ENCODE measurements around the gene FBXO8. TPM values are rescaled to one million over a fixed set of nuclear protein-coding genes. Genes with fewer than 3 reads are reported as not detected.

FBXO8 gene
- total RNA-seq, 1 donor: 35.9 TPM

DNA sequence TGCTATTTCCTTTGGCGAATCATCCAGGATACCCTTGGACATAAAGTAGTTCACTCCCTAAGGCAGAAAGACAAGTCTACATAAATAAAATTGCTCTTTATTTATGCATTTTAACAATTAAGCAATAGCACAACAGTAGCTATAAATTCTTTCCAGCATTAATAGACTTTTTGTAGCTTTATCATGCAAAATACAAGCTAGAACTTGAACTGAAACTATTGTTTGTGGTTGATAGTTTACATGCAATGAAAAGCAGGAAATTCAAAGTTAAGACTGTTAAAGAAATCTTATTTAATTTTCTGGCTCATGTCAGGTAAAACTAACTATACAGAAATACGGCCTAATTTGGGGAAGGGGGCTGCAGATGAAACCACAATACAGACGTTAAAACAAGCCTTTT lies 42.3 kb downstream of the FBXO8 start:
- Histone ChIP-seq H3K9me3 (ENCODE audit: low read depth, low read length) (no peaks in the 10 kb centered on the region), H3K27me3 (ENCODE audit: insufficient read depth, low read length) (no peaks in the 10 kb centered on the region), H3K4me3 (ENCODE audit: low read length) (no peak overlapping the region), H3K4me1 (ENCODE audit: insufficient read depth, low read length) (no peaks in the 10 kb centered on the region)

DNA sequence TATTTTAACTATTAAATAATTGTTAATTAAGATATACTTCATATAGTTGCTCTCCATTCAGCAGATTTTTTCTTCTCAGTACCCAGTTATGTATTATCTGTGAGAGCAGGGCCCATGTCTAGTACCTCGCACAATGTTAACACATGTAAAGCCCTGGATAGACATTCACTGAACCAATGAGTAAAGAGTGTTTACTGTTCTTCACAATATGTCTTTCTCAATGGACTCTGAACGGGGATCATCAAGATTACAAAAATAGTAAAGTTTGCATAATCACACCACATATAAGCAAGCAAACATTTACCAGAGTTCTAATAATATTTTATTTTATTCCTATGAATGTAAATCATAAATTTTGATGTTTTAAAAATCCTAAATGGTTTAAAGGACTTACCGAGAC lies 47.1 kb downstream of the FBXO8 start:
- H3K27me3 ChIP-seq (ENCODE audit: insufficient read depth, low read length): no peaks in the 10 kb centered on the region
- no peaks in the 10 kb centered on the region for H3K4me1 ChIP-seq (ENCODE audit: insufficient read depth, low read length)
- H3K9me3 ChIP-seq (ENCODE audit: low read depth, low read length): no peaks in the 10 kb centered on the region
- H3K4me3 ChIP-seq (ENCODE audit: low read length): no peak overlapping the region

DNA sequence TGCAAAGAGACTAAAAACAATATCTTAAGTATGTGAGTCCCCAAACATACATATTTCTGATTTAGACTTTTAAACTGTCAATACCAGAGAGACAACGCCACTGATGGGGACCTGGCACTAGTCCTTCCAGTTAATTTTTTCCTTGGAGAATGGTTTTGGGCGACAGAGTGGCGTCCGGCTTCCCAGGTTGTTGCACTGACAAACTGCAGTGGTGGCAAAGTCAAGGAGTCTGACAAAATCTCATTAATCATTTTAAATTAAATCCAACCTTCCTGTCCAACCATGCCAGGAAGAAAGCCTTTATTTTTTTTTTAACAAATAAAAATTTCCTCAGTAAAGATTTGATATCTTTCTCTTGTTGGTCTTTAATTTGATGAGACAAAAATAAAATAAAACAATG lies 52.8 kb downstream of the FBXO8 start:
- Histone ChIP-seq H3K4me1 (ENCODE audit: insufficient read depth, low read length) (no peaks in the 10 kb centered on the region), H3K4me3 (ENCODE audit: low read length) (no peak overlapping the region), H3K27me3 (ENCODE audit: insufficient read depth, low read length) (peaks cover 18% of the 10 kb centered on the region), H3K9me3 (ENCODE audit: low read depth, low read length) (no peaks in the 10 kb centered on the region)

DNA sequence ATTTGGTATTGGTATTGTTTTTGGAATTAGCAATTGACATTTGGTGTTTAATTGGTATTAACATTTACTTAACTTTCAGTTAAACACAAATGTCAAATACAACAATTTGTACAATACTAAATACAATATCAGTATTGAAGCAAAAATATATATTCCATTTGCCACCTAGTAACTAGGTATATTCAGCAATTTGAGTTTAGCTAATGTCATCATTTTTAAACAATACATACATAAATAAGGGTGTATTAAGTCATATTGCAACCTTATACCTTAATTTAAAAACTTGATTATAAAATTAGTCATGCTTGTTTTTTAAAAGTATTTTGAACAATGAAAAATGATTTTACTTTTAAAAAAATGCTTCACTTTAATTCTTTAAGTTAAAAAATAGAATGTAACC lies 53.3 kb downstream of the FBXO8 start:
- Histone ChIP-seq H3K4me3 (ENCODE audit: low read length) (no peak overlapping the region), H3K9me3 (ENCODE audit: low read depth, low read length) (no peaks in the 10 kb centered on the region)

DNA sequence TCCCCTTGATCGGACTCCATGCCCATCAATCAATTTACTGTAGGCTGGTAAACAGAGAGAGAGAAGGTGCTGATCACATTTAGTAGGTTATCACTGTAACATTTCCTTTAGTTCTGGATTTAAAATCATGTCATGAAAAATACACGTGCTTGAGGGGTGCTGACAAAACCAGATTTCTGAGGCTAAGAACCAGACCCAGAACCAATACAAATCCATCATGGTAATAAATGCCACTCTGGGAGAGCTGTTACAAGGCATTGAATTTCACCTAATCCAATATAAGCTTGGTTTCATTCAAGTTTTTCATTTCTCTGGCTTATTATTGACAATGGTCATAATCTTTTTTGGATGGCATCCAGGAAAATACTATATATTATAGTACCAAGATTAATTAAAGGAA lies 54.5 kb downstream of the FBXO8 start:
- H3K4me1 ChIP-seq (ENCODE audit: insufficient read depth, low read length): no peaks in the 10 kb centered on the region
- no peak overlapping the region for H3K4me3 ChIP-seq (ENCODE audit: low read length)
- H3K9me3 ChIP-seq (ENCODE audit: low read depth, low read length): no peaks in the 10 kb centered on the region
- peaks cover 22% of the 10 kb centered on the region for H3K27me3 ChIP-seq (ENCODE audit: insufficient read depth, low read length)

More for the DNA sequence above, 53.3 kb downstream of the FBXO8 start:
- peaks cover 22% of the 10 kb centered on the region for H3K27me3 ChIP-seq (ENCODE audit: insufficient read depth, low read length)
- no peaks in the 10 kb centered on the region for H3K4me1 ChIP-seq (ENCODE audit: insufficient read depth, low read length)

DNA sequence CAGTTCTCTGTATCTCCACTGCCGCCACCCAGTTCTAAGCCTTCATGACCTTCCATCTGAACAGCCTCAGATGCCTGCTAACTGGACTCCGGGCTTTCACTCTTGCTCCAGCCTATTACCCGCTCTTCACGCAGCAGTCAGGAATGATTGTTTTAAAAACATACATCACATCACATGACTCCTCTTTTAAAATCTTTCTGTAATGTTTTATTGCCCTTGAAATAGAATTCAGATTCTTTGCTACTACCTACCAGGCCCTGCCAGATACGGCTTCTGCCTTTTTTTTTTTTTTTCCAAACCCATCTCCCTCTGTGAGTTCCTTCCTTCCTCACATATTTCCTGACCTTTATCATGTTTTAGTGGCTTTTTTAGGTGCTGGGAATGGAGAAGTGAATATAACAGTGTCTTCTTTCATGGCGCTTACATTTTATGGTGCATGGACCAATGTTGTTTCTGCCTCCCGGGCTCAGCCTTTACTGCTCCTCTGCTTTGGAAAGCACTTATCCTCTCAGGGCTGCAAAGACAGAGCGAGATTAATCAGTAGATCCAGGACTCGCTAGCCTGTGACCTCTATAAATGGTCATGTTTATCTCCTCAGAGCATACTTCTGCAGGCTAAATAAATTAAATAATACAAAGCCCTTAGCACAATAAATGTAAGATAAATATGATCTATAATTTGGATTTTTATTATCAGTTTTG lies 58.0 kb downstream of the FBXO8 start:
- H3K9me3 ChIP-seq (ENCODE audit: low read depth, low read length): no peaks in the 10 kb centered on the region
- H3K4me3 ChIP-seq (ENCODE audit: low read length): no peak overlapping the region
- no peaks in the 10 kb centered on the region for H3K4me1 ChIP-seq (ENCODE audit: insufficient read depth, low read length)
- H3K27me3 ChIP-seq (ENCODE audit: insufficient read depth, low read length): peaks cover 47% of the 10 kb centered on the region

DNA sequence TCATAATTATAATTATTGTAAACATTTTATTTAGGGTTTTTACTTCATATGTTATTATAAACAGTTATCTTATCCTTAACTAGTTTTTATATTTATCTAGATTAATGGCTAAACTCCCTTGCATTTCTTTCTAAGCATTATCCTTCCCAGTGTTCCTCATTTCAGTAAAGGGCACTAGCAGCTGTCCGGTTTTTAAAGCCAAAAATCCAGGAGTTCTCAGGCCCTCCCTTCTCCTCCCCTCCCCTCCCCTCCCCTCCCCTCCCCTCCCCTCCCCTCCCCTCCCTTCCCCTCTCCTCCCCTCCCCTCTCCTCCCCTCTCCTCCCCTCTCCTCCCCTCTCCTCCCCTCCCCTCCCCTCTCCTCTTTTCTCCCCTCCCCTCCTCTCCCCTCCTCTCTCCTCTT lies 58.9 kb downstream of the FBXO8 start:
- no peaks in the 10 kb centered on the region for H3K9me3 ChIP-seq (ENCODE audit: low read depth, low read length)
- H3K4me3 ChIP-seq (ENCODE audit: low read length): no peak overlapping the region
- H3K4me1 ChIP-seq (ENCODE audit: insufficient read depth, low read length): no peaks in the 10 kb centered on the region
- peaks cover 56% of the 10 kb centered on the region for H3K27me3 ChIP-seq (ENCODE audit: insufficient read depth, low read length)

DNA sequence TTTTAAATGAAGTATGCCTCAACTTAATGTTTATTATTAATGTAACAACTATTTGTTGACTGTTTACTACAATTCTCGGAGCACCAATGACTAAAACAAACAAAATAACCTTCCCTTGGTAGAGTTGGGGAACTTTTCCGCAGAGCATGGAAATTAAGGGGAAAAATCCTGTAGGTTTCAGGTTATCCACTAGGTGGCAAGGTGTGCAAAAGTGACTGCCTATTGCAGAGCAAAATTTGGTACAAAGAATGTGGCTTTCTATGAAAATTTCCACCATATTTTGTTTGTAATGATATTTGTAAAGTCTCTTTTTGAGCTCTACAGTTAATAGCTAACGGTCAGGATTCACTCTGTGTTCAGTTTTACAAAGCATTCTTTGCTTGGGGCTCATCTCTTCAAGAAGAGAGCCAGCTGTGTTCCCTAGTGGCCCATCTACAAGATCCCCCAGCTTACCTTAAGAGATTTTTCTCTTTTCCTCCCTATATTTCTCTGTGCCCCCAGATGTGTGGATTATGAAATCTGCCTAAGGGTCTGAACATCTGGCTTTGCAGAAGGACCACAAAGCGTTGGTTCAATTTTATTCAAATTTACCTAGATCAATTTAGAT lies 61.1 kb downstream of the FBXO8 start:
- peaks cover 76% of the 10 kb centered on the region for H3K27me3 ChIP-seq (ENCODE audit: insufficient read depth, low read length)
- no peaks in the 10 kb centered on the region for H3K9me3 ChIP-seq (ENCODE audit: low read depth, low read length)
- H3K4me1 ChIP-seq (ENCODE audit: insufficient read depth, low read length): peaks cover 11% of the 10 kb centered on the region
- no peak overlapping the region for H3K4me3 ChIP-seq (ENCODE audit: low read length)

DNA sequence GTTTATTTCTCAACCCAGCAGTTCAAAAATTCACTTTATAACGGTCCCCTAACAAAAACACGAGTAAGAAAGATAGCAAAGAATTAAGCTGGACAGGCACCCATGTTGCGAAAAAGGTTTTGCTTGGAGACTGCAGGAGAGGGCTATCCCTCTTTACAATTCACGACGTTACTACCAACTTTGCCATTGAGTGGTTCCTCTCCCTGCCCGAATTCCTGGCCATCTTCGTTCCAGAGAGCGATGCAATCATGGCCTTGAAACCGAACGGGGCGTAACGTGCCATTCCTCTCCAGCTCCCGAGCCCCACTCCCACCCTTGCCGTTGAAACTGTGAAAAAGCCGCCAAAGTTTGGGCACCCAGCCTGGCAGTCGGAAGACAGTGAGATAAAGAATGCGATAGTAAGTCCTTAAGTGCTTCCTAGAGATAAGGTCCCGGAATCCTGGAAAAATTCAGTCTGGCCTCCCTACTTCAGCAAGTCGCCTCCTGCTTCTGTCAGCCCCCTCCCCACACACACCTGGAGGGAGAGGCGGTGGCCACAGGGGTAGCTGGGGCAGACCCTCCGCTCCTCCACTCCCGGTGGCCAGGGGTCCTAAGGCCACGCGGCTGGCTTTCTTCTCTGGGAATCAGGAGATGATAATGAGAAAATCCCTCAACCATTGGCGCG lies 65.2 kb downstream of the FBXO8 start:
- peaks cover 36% of the 10 kb centered on the region for H3K4me1 ChIP-seq (ENCODE audit: insufficient read depth, low read length)
- H3K27me3 ChIP-seq (ENCODE audit: insufficient read depth, low read length): peaks cover 90% of the 10 kb centered on the region
- H3K4me3 ChIP-seq (ENCODE audit: low read length): no peak overlapping the region
- no peaks in the 10 kb centered on the region for H3K9me3 ChIP-seq (ENCODE audit: low read depth, low read length)

DNA sequence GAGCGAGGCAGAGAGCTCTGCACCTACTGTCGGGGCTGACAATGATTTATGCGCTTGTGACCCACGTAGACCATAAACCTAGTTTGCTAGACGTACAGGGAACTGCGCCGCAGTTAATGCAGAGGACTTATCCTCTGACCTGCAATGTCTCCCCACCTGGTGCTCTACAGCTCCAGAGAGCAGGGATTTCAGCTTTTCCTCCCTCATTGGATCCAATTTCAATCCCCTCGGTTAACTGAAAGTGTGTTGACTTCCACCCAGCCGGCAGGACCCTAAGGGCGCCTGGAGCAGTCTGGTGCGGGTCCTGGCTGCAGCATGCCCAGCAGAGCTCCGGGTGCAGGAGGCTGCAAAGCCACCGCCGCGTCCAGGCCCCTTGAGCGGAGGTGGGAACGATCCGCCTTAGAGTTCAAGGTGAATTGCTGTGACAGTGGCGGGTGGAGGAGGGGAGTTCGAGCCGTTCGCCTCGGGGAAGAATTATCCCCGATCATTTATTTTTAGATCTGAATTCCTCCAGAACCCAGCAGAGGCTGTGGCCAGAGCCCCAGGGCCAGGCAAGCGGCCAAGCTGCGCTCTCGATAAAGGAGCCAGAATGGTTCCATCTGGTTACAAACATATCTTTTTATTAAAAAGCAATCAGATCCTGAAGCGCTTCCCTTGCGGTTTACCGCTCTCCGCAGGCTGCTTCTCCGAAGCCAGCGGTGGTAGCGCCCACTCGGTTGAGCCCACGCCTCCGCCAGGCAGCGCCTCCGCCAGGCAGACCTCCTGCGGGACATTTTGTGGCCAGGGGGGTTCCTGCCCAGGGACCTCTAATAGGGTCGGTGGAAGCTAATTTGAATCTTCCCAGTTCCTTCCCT lies 66.0 kb downstream of the FBXO8 start:
- Histone ChIP-seq H3K9me3 (ENCODE audit: low read depth, low read length) (no peaks in the 10 kb centered on the region), H3K4me3 (ENCODE audit: low read length) (no peak overlapping the region), H3K27me3 (ENCODE audit: insufficient read depth, low read length) (peaks cover 92% of the 10 kb centered on the region)

DNA sequence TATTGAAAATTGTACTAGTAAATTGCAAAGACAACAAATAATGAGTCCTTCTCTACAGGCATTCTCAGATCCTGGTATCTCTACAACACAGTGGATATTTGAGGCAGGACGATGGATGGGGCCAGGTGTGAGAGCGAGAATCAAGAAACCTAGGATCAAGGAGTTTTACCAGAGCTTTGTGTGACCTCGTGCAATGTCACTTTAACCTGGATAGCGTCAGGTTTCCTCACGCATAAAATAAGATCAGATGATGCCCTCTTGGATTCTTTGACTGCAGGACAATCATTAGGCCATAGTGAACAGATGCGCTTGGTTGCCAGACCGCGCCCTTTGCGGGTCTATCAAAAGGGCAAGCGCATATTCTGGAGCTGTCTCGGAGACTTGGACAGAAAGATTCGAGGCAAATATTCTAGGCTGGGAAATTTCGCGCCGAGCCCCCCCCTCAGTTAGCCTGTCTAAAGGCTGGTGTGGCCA lies 66.6 kb downstream of the FBXO8 start:
- no peak overlapping the region for H3K4me3 ChIP-seq (ENCODE audit: low read length)
- H3K4me1 ChIP-seq (ENCODE audit: insufficient read depth, low read length): peaks cover 36% of the 10 kb centered on the region
- no peaks in the 10 kb centered on the region for H3K9me3 ChIP-seq (ENCODE audit: low read depth, low read length)
- peaks cover 98% of the 10 kb centered on the region for H3K27me3 ChIP-seq (ENCODE audit: insufficient read depth, low read length)

More for the DNA sequence above, 66.0 kb downstream of the FBXO8 start:
- peaks cover 36% of the 10 kb centered on the region for H3K4me1 ChIP-seq (ENCODE audit: insufficient read depth, low read length)

DNA sequence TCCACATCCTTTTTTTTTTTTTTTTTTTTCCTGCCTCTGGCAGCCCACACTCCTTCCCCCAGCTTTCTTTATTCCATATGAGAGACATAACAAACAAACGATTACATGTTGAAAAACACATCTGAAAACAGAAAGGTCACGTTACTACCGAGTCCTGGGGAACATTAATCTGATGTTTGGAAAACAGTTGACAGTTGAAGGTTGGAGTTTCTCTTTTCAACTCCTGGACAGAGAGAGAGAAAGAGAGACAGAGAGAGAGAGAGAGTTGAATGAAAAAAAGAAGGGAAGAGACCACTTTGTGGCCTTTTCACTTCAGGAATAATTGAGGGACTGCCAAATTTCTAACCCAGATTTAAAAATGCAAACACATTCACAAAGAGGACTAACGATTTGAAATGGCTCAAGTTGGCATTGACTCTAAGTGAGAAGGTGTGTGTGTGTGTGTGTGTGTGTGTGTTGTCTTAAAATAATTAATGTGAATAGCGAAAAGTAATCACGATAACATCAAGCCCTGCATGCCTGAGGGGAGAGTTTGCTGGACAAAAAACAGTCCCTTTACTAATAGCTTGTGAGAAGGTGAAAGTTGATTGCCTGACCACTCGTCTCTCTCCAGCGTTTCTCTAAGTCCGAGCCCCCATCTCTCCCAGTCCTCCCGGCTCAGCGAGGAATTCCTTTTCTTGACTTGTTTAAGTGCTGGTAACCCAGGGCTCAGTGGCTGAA lies 67.3 kb downstream of the FBXO8 start:
- Histone ChIP-seq H3K4me1 (ENCODE audit: insufficient read depth, low read length) (peaks cover 42% of the 10 kb centered on the region), H3K9me3 (ENCODE audit: low read depth, low read length) (no peaks in the 10 kb centered on the region), H3K4me3 (ENCODE audit: low read length) (no peak overlapping the region), H3K27me3 (ENCODE audit: insufficient read depth, low read length) (peaks cover 98% of the 10 kb centered on the region)

DNA sequence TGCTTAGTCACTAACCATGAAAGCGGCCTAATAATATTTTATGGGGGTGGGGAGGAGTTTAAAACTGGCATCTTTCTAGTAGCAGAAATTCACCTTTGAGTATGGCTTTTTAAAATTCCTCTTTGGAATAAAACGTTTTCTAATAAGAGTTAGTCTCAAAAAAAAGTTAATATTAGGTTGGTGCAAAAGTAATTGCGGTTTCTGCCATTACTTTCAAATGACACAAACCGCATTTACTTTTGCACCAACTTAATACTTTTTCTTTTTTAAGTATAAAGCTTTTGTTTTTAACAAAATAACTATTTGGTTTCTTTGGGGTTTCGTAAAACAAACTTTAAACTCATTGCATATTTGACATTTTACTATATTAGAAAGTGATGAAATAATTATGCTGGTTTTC lies 68.4 kb downstream of the FBXO8 start:
- Histone ChIP-seq H3K9me3 (ENCODE audit: low read depth, low read length) (no peaks in the 10 kb centered on the region), H3K4me3 (ENCODE audit: low read length) (no peak overlapping the region), H3K27me3 (ENCODE audit: insufficient read depth, low read length) (peaks cover 99% of the 10 kb centered on the region)

DNA sequence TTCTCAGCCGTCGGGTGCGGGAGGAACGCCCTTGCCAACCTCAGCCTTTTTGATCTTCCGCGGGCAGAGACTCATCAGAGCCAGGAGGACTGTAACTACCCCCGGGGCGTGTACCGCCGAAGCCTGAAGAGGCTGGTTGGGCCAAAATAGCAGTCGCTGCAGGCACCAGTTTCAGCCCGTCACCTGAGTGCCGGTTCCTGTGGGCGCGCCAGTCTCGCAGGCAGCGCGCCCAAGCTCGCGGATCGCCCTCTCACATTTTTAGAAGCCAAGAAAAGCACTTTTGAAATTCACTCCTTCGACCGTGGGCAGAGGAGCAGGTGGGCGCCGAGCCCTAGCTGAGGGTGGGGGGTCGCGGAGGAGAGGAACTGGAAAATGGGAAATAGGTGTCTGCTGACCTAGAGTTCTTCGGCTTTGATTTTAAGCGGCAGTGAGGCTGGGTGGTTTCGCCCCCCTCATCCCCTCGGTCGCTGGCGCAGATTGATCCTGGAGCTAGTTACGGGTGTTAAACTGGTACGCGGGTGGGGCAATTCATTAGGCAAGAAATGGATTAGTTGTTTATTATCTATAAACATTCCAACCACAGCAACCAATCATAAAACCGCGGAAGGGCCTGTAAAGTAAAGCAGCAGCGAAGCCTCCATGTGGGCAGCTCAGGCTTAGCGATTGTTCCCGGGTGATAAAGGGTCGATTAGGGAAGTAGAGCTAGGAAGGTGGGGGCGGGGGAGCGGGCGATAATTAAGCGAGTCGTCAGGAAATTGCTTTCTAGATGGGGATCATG lies 69.2 kb downstream of the FBXO8 start:
- peaks cover 42% of the 10 kb centered on the region for H3K4me1 ChIP-seq (ENCODE audit: insufficient read depth, low read length)
- no peak overlapping the region for H3K4me3 ChIP-seq (ENCODE audit: low read length)
- no peaks in the 10 kb centered on the region for H3K9me3 ChIP-seq (ENCODE audit: low read depth, low read length)
- H3K27me3 ChIP-seq (ENCODE audit: insufficient read depth, low read length): peaks cover 97% of the 10 kb centered on the region

More for the DNA sequence above, 68.4 kb downstream of the FBXO8 start:
- H3K4me1 ChIP-seq (ENCODE audit: insufficient read depth, low read length): peaks cover 42% of the 10 kb centered on the region

Data from mononuclear cell (primary cell).